ENCODE data around the gene TSPAN15. TPM values are rescaled to one million over a fixed set of nuclear protein-coding genes. Genes with fewer than 3 reads are reported as not detected.

Gene TSPAN15
- total RNA-seq, 1 experiment from 2014 or later, result 7.7 TPM

DNA sequence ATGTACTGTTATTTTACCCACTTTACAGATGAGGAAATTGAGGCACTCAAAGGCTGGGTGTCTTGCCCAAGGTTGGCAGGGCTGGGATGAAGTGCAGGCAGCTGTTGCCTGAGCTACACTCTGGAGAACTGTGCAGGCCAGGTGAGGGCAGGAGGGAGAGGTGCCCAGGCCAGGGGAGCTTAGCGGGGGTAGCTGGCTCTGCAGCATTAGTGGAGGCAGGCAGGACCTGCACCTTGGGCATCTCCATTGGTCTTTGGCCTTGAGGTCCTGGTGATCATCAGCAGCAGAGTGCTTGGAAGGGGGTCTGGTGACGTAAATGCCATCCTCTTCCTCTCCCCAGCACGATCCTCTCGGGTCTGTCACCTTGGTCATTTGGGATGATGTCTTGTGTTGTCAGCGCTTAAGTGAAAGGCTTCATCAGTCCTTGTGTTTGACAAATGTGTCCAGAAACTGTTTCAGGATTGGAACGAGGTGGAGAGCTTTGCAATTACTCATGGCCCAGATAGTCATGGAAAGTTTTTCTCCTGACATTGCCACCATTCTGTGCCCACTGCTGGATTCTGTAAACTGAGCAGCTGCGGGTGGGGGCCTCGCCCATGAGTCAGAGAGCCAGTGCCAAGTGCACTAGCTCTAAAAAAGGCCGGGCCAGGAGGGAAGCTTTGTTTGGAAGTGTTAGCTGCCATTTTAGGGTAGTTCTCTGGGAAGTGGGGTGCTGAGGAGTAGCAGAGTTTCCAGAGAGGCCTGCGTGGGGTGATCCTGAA is 47.6 kb downstream of the TSPAN15 start:
- no peaks in the 10 kb centered on the region for H3K79me2 ChIP-seq (ENCODE audit: insufficient read depth, low read length)
- no peak overlapping the region for H3K23ac ChIP-seq (ENCODE audit: insufficient read length, low read depth, low read length)
- Mint-ChIP-seq H3K4me1 (peaks cover 8 to 14% of the 10 kb centered on the region in 2 experiments), H3K9me3 (no peaks in the 10 kb centered on the region), H3K36me3 (ENCODE audit: insufficient read depth in 1 of 3, low read depth in 3 of 3) (no peaks in the 10 kb centered on the region), H3K27ac (peak overlapping the region in 1 of 3 experiments; percentile 72; a peak in 1 of 7 replicates), H3K27me3 (ENCODE audit: low read depth) (peaks cover 3% of the 10 kb centered on the region; the same call in 1 of the 2 replicates), H3K4me3 (no peak overlapping the region)
- H3K27ac ChIP-seq (ENCODE audit: insufficient read length, low read depth, low read length), result no peak overlapping the region
- no peak overlapping the region for H2AFZ ChIP-seq (ENCODE audit: low read length)
- no peaks in the 10 kb centered on the region for H3K79me1 ChIP-seq (ENCODE audit: insufficient read depth, low read depth, low read length, poor library complexity, severe bottlenecking)
- H3K4me1 ChIP-seq (ENCODE audit: insufficient read depth, low read length), result no peaks in the 10 kb centered on the region
- no peak overlapping the region for H3K9ac ChIP-seq (ENCODE audit: extremely low read depth, insufficient read length, low read length)
- H2BK120ac ChIP-seq (ENCODE audit: low read depth, low read length, poor library complexity, severe bottlenecking), result no peak overlapping the region
- H3T11ph ChIP-seq (ENCODE audit: low read length), result no peak overlapping the region
- no CpG with 5 or more reads among the region's 10 CpGs for WGBS (ENCODE audit: extremely low coverage, insufficient read length, low lambda C conversion rate)
- H4K5ac ChIP-seq (ENCODE audit: insufficient read length, low read depth, low read length), result no peak overlapping the region
- no peak overlapping the region for H2AK5ac ChIP-seq (ENCODE audit: insufficient read length, low read length)
- no peak overlapping the region for H3K18ac ChIP-seq (ENCODE audit: insufficient read length, low read depth, low read length)
- H2BK5ac ChIP-seq (ENCODE audit: insufficient read length, low read length), result no peak overlapping the region
- H3K14ac ChIP-seq (ENCODE audit: insufficient read depth, low read length), result no peak overlapping the region
- H3K56ac ChIP-seq (ENCODE audit: insufficient read length, low read depth, low read length), result no peak overlapping the region
- no peak overlapping the region for H3K4ac ChIP-seq (ENCODE audit: low read depth, low read length)
- no peak overlapping the region for H2BK12ac ChIP-seq (ENCODE audit: insufficient read length, low read depth, low read length)
- H3K27me3 ChIP-seq (ENCODE audit: insufficient read depth, low read length), result no peaks in the 10 kb centered on the region
- no peak overlapping the region for H2BK15ac ChIP-seq (ENCODE audit: low read depth, low read length)
- H3K23me2 ChIP-seq (ENCODE audit: insufficient read length, low read depth, low read length, poor library complexity, severe bottlenecking), result no peaks in the 10 kb centered on the region
- H3K9me3 ChIP-seq (ENCODE audit: control insufficient read depth, low read depth, low read length), result no peaks in the 10 kb centered on the region
- no peaks in the 10 kb centered on the region for H4K20me1 ChIP-seq (ENCODE audit: control insufficient read depth, insufficient read depth, insufficient read length)
- H3K4me2 ChIP-seq (ENCODE audit: insufficient read depth, insufficient read length, low read length), result no peak overlapping the region
- H4K8ac ChIP-seq (replicated peaks; ENCODE audit: insufficient read length, low read depth, low read length), result no peak overlapping the region
- DNase-seq, result no peak
- TF ChIP-seq, protein P1, sequence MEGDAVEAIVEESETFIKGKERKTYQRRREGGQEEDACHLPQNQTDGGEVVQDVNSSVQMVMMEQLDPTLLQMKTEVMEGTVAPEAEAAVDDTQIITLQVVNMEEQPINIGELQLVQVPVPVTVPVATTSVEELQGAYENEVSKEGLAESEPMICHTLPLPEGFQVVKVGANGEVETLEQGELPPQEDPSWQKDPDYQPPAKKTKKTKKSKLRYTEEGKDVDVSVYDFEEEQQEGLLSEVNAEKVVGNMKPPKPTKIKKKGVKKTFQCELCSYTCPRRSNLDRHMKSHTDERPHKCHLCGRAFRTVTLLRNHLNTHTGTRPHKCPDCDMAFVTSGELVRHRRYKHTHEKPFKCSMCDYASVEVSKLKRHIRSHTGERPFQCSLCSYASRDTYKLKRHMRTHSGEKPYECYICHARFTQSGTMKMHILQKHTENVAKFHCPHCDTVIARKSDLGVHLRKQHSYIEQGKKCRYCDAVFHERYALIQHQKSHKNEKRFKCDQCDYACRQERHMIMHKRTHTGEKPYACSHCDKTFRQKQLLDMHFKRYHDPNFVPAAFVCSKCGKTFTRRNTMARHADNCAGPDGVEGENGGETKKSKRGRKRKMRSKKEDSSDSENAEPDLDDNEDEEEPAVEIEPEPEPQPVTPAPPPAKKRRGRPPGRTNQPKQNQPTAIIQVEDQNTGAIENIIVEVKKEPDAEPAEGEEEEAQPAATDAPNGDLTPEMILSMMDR (conservative IDR thresholded peaks at IDR 0.05), result no peak
- no peak overlapping the region for H2BK20ac ChIP-seq (ENCODE audit: low read depth, low read length, poor library complexity, severe bottlenecking)
- no peak overlapping the region for H4K91ac ChIP-seq (ENCODE audit: insufficient read length, low read depth, low read length)

All from H9 (cell line).